ENCODE data around the gene MRS2. TPM values are rescaled to one million over a fixed set of nuclear protein-coding genes. Genes with fewer than 3 reads are reported as not detected.

The MRS2 gene
- total RNA-seq, 1 donor from 2014 or later, result 27.5 TPM

DNA sequence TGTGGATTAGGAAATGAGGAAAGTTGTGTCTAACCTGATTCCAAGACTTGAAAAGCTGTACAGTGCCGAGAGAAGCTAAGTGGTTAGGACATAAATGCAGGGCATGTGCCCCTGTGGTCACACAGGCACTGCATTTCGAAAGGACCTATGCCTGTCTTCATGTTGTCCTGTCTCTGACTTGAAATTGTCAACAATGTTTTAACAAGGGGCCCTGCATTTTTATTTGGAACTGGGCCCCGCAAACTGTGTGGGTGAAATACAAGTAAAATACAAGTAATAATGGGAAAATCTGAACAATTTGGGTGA is 38.8 kb downstream of the MRS2 start:
- Mint-ChIP-seq H3K4me3 (no peak overlapping the region), H3K27ac (no peak overlapping the region), H3K36me3 (no peaks in the 10 kb centered on the region), H3K27me3 (ENCODE audit: low read depth) (no peaks in the 10 kb centered on the region), H3K9me3 (no peaks in the 10 kb centered on the region), H3K4me1 (no peaks in the 10 kb centered on the region)
- TF ChIP-seq, protein P1, sequence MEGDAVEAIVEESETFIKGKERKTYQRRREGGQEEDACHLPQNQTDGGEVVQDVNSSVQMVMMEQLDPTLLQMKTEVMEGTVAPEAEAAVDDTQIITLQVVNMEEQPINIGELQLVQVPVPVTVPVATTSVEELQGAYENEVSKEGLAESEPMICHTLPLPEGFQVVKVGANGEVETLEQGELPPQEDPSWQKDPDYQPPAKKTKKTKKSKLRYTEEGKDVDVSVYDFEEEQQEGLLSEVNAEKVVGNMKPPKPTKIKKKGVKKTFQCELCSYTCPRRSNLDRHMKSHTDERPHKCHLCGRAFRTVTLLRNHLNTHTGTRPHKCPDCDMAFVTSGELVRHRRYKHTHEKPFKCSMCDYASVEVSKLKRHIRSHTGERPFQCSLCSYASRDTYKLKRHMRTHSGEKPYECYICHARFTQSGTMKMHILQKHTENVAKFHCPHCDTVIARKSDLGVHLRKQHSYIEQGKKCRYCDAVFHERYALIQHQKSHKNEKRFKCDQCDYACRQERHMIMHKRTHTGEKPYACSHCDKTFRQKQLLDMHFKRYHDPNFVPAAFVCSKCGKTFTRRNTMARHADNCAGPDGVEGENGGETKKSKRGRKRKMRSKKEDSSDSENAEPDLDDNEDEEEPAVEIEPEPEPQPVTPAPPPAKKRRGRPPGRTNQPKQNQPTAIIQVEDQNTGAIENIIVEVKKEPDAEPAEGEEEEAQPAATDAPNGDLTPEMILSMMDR (IDR thresholded peaks at IDR 0.05; ENCODE audit: unreplicated experiment), result no peak
- no peak for DNase-seq (ENCODE audit: low spot score in 2 of 2, unreplicated experiment in 2 of 2)

DNA sequence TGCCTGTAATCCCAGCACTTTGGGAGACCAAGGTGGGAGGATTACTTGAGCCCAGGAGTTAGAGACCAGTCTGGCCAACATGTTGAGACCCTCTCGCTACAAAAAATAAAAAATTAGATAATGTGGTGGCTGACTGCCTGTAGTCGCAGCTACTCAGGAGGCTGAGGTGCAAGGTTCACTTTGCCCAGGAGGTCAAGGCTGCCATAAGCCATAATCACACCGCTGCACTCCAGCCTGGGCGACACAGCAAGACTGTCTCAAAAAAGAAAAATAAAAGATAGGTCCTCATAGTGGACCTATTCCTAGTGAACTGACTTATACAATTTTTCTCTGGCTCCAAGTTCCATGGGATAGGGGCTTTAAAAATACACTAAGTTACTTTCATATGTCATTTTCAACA is 41.9 kb downstream of the MRS2 start:
- no peak for DNase-seq (ENCODE audit: low spot score in 2 of 2, unreplicated experiment in 2 of 2)
- H3K27me3 Mint-ChIP-seq (ENCODE audit: low read depth), result no peaks in the 10 kb centered on the region
- TF ChIP-seq, protein P1 (IDR thresholded peaks at IDR 0.05; ENCODE audit: unreplicated experiment), result no peak
- no peak overlapping the region for H3K4me3 Mint-ChIP-seq
- H3K36me3 Mint-ChIP-seq, result no peaks in the 10 kb centered on the region
- H3K9me3 Mint-ChIP-seq, result no peaks in the 10 kb centered on the region
- no peaks in the 10 kb centered on the region for H3K4me1 Mint-ChIP-seq
- no peak overlapping the region for H3K27ac Mint-ChIP-seq

DNA sequence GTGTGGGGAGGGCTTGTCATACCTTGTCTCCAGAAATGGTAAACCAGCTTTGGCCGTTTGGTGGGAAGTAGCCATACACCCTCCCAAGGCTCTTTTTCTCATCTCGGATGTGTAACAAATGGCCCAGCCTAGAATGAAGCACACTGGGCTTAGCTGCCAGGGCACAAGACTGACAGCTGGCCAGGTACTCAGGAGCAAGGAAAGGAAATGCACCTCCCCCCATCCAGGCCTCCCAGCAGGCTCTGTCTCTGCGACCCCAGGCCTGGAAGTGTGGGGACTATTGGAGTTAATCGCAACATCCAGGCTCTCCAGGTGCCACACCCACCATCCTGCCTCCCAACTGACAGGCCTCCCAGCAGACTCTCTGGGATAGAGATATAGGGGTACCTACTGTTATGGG is 43.0 kb downstream of the MRS2 start:
- H3K27ac Mint-ChIP-seq, result no peak overlapping the region
- TF ChIP-seq, protein P1 (IDR thresholded peaks at IDR 0.05; ENCODE audit: unreplicated experiment), result no peak
- H3K36me3 Mint-ChIP-seq, result no peaks in the 10 kb centered on the region
- H3K4me1 Mint-ChIP-seq, result no peaks in the 10 kb centered on the region
- no peaks in the 10 kb centered on the region for H3K9me3 Mint-ChIP-seq
- H3K4me3 Mint-ChIP-seq, result no peak overlapping the region
- no peaks in the 10 kb centered on the region for H3K27me3 Mint-ChIP-seq (ENCODE audit: low read depth)
- DNase-seq (ENCODE audit: low spot score in 2 of 2, unreplicated experiment in 2 of 2), result no peak

DNA sequence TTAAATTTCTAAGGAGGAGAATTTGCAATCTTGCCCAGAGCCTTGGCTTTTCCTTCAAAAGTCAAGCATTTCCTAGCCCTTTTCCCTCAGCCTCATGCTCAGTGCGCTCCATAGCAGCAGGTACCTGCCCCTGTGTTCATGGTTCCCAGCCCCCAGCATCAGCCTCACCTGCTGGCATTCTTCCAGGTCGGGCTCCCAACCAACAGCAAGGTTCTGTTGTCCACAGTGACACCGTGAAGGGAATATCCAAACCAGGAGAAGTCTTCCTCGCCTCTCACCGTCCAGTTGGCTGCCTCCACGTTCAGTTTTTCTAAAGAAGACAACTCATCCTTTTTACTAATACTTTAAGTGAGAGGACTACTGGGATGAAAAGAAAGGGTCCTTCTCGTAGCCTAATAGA is 43.9 kb downstream of the MRS2 start:
- Mint-ChIP-seq H3K27me3 (ENCODE audit: low read depth) (no peaks in the 10 kb centered on the region), H3K4me3 (no peak overlapping the region), H3K4me1 (peaks cover 2% of the 10 kb centered on the region), H3K36me3 (no peaks in the 10 kb centered on the region), H3K9me3 (no peaks in the 10 kb centered on the region), H3K27ac (no peak overlapping the region)
- DNase-seq (ENCODE audit: low spot score in 2 of 2, unreplicated experiment in 2 of 2), result no peak
- TF ChIP-seq, protein P1 (IDR thresholded peaks at IDR 0.05; ENCODE audit: unreplicated experiment), result no peak

DNA sequence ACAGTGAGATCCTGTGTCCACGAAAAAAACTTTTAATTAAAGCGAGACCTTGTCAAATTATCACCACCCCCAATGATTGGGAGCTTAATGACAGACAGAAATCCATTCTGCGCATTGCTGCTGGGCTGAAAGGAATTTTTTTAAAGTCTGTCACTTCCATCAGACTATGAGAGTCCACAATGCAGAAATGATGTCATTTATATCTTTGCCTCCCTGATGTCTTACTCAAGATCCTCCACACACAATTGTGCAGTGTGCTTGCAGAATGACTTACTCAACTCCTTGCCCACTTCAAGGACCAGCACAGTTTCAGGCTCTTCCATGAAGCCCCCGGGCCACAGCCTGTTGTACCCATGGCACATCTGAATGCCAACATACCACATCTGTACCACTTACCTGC is 45.7 kb downstream of the MRS2 start:
- TF ChIP-seq, protein P1 (IDR thresholded peaks at IDR 0.05; ENCODE audit: unreplicated experiment), result no peak
- no peaks in the 10 kb centered on the region for H3K27me3 Mint-ChIP-seq (ENCODE audit: low read depth)
- H3K4me1 Mint-ChIP-seq, result peaks cover 6% of the 10 kb centered on the region
- no peak overlapping the region for H3K4me3 Mint-ChIP-seq
- no peak overlapping the region for H3K27ac Mint-ChIP-seq
- no peaks in the 10 kb centered on the region for H3K36me3 Mint-ChIP-seq
- DNase-seq (ENCODE audit: low spot score in 2 of 2, unreplicated experiment in 2 of 2), result no peak
- no peaks in the 10 kb centered on the region for H3K9me3 Mint-ChIP-seq

DNA sequence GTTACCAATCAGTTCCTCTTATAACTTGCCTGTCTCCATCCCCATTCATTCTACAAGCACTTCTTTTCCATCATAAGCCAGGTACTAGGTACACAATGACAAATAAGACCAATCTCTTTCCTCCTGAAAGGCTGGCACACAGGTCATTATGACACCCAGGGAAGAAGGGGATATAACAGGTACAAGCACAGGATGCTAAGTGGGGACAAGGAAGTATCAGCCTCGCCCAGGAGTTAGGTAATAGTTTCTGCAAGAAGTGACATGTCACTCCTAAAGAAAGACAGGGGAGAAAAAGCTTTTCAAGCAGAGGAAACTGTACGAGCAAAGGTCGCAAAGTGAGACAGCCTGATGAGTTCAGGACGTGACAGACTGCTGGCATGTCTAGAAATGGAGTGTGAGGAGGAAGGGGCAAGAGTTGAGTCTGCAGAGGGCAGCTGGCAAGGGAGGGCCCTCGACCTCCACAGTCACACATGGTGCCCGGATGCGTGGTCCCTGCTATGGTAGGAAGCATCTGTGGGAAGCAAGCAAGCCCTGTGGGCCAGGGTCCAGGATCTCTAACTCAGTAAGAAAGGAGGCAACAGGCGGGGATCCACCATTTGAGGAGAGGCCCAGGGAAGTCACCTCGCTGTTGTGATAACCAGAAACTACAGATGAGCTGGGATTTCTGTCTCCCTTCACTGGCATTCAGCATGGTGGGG is 46.2 kb downstream of the MRS2 start:
- H3K4me1 Mint-ChIP-seq, result peaks cover 6% of the 10 kb centered on the region
- no peak overlapping the region for H3K4me3 Mint-ChIP-seq
- H3K27me3 Mint-ChIP-seq (ENCODE audit: low read depth), result no peaks in the 10 kb centered on the region
- no peak overlapping the region for H3K27ac Mint-ChIP-seq
- TF ChIP-seq, protein P1 (IDR thresholded peaks at IDR 0.05; ENCODE audit: unreplicated experiment), result no peak
- H3K9me3 Mint-ChIP-seq, result no peaks in the 10 kb centered on the region
- no peaks in the 10 kb centered on the region for H3K36me3 Mint-ChIP-seq
- DNase-seq (ENCODE audit: low spot score in 2 of 2, unreplicated experiment in 2 of 2), result no peak

Data from mesothelial cell of epicardium (in vitro differentiated cells).